Prostate gland (tissue), 1 donor: ENCODE measurements around the gene FBXW9.

ENCODE experiments used
- POLR2A ChIP-seq: fragments of 450-650 bp; IDR thresholded peaks from one replicate; pipeline ENCODE4 v1.6.1; 2016; ENCODE audit warnings: antibody characterized with exemption, mild to moderate bottlenecking
- POLR2AphosphoS5 ChIP-seq: sonication (generic); formaldehyde crosslinking; IDR thresholded peaks from one replicate; pipeline ENCODE4 v1.6.1; 2017; ENCODE audit warnings: antibody characterized with exemption

GRCh38 chr19:12672744-12673143 is 23.7 kb downstream of the FBXW9 start:
- TF ChIP-seq POLR2AphosphoS5, result no peak
- no peak for TF ChIP-seq POLR2A
